Astrocyte (in vitro differentiated cells and primary cell): Measurements from ENCODE around the gene PADI4. TPM values are rescaled to one million over a fixed set of nuclear protein-coding genes. Genes with fewer than 3 reads are reported as not detected.

Experiments
- DNase-seq: peaks from one replicate; pipeline ENCODE4 v3.0.0-alpha.2; 2010; ENCODE audit warnings: low read depth
- FAIRE-seq: peaks from 2 replicates; lab custom pipeline; 2011; peaks lifted over from hg19 to GRCh38; lab: Jason Lieb, UNC
- H2AFZ ChIP-seq: 2 replicates; pipeline ENCODE4 v1.6.0; 2012; ENCODE audit warnings: low read depth, low read length, inconsistent platforms
- H3K27ac ChIP-seq: 2 replicates; pipeline ENCODE4 v1.5.1; 2011; ENCODE audit warnings: low read depth, low read length, inconsistent platforms
- H3K27me3 ChIP-seq: 2 replicates; pipeline ENCODE4 v1.6.0; 2011; ENCODE audit warnings: low read length, inconsistent platforms; ENCODE audit not compliant: insufficient read depth
- H3K36me3 ChIP-seq: 2 replicates; pipeline ENCODE4 v1.5.1; 2011; ENCODE audit warnings: low read length, inconsistent platforms; ENCODE audit not compliant: insufficient read depth
- H3K4me1 ChIP-seq: 2 replicates; pipeline ENCODE4 v1.5.1; 2011; ENCODE audit warnings: low read length, inconsistent platforms; ENCODE audit not compliant: insufficient read depth
- H3K4me2 ChIP-seq: 2 replicates; pipeline ENCODE4 v1.6.0; 2012; ENCODE audit warnings: low read length, inconsistent platforms
- H3K4me3 ChIP-seq: 2 replicates; pipeline ENCODE4 v1.5.1; 2011; ENCODE audit warnings: low read depth, mild to moderate bottlenecking, low read length, inconsistent platforms; ENCODE audit not compliant: insufficient read depth
- H3K79me2 ChIP-seq: 2 replicates; pipeline ENCODE4 v1.6.0; 2012; ENCODE audit warnings: mild to moderate bottlenecking, low read length, inconsistent platforms; ENCODE audit not compliant: insufficient read depth
- H3K9ac ChIP-seq: 2 replicates; pipeline ENCODE4 v1.6.0; 2012; ENCODE audit warnings: mild to moderate bottlenecking, low read length, inconsistent platforms
- H3K9me3 ChIP-seq: 2 replicates; pipeline ENCODE4 v1.5.1; 2012; ENCODE audit warnings: low read depth, mild to moderate bottlenecking, low read length, inconsistent platforms; ENCODE audit not compliant: insufficient read depth
- H4K20me1 ChIP-seq: 2 replicates; pipeline ENCODE4 v1.6.0; 2012; ENCODE audit warnings: low read length, inconsistent platforms; ENCODE audit not compliant: insufficient read depth
- H3K27ac Mint-ChIP-seq: one replicate; pipeline ENCODE4 v1.8.0; 2021; ENCODE audit warnings: mild to moderate bottlenecking, mixed read lengths; ENCODE audit not compliant: unreplicated experiment
- H3K27me3 Mint-ChIP-seq: one replicate; pipeline ENCODE4 v1.8.0; 2021; ENCODE audit warnings: low read depth, mixed read lengths; ENCODE audit not compliant: unreplicated experiment
- H3K36me3 Mint-ChIP-seq: one replicate; pipeline ENCODE4 v1.8.0; 2021; ENCODE audit warnings: low read depth, mixed read lengths; ENCODE audit not compliant: unreplicated experiment
- H3K4me1 Mint-ChIP-seq: one replicate; pipeline ENCODE4 v1.8.0; 2021; ENCODE audit warnings: low read depth, mixed read lengths; ENCODE audit not compliant: unreplicated experiment
- H3K4me3 Mint-ChIP-seq: one replicate; pipeline ENCODE4 v1.8.0; 2021; ENCODE audit warnings: mild to moderate bottlenecking, moderate library complexity, mixed read lengths; ENCODE audit not compliant: unreplicated experiment
- H3K9me3 Mint-ChIP-seq: one replicate; pipeline ENCODE4 v1.8.0; 2021; ENCODE audit warnings: mild to moderate bottlenecking, mixed read lengths; ENCODE audit not compliant: unreplicated experiment
- EZH2 ChIP-seq: IDR thresholded peaks from 2 replicates; pipeline ENCODE4 v1.6.1; 2012; ENCODE audit warnings: mild to moderate bottlenecking, low read length, inconsistent platforms; ENCODE audit not compliant: insufficient read depth
- total RNA-seq: library from RNA; stranded (reverse); gene quantifications from 2 replicates; pipeline ENCODE4 v1.2.1, GENCODE V29; 2021
- TF ChIP-seq, protein P1 (sequence below): IDR thresholded peaks from 2 replicates; pipeline ENCODE4 v1.5.1; 2011; ENCODE audit warnings: low read depth, mild to moderate bottlenecking, inconsistent platforms, low read length, moderate library complexity; ENCODE audit not compliant: insufficient read depth

The PADI4 gene
- total RNA-seq, 1 donor from 2014 or later, result not detected

DNA sequence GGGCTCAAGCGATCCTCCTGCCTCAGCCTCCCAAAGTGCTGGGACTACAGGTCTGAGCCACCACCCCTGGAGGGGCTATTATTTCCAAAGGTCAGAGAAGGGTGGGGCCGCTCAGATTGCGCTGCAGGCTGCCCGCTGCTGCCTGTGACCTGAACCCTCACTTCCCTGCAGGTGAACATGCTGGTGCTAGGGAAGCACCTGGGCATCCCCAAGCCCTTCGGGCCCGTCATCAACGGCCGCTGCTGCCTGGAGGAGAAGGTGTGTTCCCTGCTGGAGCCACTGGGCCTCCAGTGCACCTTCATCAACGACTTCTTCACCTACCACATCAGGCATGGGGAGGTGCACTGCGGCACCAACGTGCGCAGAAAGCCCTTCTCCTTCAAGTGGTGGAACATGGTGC is 55.4 kb downstream of the PADI4 start:
- Mint-ChIP-seq H3K9me3 (peaks cover 11% of the 10 kb centered on the region), H3K27me3 (peaks cover 31% of the 10 kb centered on the region), H3K36me3 (no peaks in the 10 kb centered on the region), H3K4me1 (no peaks in the 10 kb centered on the region), H3K27ac (no peak overlapping the region), H3K4me3 (no peak overlapping the region)
- H3K4me3 ChIP-seq, result no peak overlapping the region
- H4K20me1 ChIP-seq, result no peaks in the 10 kb centered on the region
- no peak for FAIRE-seq
- no peak overlapping the region for H3K4me2 ChIP-seq
- no peak overlapping the region for H3K9ac ChIP-seq
- no peak for DNase-seq
- no peak overlapping the region for H2AFZ ChIP-seq
- H3K36me3 ChIP-seq, result no peaks in the 10 kb centered on the region
- no peaks in the 10 kb centered on the region for H3K27me3 ChIP-seq
- TF ChIP-seq, protein P1, sequence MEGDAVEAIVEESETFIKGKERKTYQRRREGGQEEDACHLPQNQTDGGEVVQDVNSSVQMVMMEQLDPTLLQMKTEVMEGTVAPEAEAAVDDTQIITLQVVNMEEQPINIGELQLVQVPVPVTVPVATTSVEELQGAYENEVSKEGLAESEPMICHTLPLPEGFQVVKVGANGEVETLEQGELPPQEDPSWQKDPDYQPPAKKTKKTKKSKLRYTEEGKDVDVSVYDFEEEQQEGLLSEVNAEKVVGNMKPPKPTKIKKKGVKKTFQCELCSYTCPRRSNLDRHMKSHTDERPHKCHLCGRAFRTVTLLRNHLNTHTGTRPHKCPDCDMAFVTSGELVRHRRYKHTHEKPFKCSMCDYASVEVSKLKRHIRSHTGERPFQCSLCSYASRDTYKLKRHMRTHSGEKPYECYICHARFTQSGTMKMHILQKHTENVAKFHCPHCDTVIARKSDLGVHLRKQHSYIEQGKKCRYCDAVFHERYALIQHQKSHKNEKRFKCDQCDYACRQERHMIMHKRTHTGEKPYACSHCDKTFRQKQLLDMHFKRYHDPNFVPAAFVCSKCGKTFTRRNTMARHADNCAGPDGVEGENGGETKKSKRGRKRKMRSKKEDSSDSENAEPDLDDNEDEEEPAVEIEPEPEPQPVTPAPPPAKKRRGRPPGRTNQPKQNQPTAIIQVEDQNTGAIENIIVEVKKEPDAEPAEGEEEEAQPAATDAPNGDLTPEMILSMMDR, result no peak
- no peak overlapping the region for H3K27ac ChIP-seq
- H3K4me1 ChIP-seq, result no peaks in the 10 kb centered on the region
- H3K79me2 ChIP-seq, result no peaks in the 10 kb centered on the region
- no peaks in the 10 kb centered on the region for H3K9me3 ChIP-seq

DNA sequence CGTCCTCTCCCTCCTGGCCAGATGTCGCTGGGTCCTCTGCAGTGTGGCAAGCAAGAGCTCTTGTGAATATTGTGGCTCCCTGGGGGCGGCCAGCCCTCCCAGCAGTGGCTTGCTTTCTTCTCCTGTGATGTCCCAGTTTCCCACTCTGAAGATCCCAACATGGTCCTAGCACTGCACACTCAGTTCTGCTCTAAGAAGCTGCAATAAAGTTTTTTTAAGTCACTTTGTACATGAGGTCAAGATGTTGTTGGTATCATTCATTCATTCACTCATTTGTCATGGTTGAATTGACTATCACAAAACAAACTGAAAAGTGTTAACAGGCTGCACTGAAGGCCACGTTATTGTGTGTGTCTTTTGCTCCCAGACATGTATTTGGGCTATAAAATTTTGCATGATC is 55.8 kb downstream of the PADI4 start:
- no peaks in the 10 kb centered on the region for H3K36me3 Mint-ChIP-seq
- H3K27me3 Mint-ChIP-seq, result peaks cover 30% of the 10 kb centered on the region

DNA sequence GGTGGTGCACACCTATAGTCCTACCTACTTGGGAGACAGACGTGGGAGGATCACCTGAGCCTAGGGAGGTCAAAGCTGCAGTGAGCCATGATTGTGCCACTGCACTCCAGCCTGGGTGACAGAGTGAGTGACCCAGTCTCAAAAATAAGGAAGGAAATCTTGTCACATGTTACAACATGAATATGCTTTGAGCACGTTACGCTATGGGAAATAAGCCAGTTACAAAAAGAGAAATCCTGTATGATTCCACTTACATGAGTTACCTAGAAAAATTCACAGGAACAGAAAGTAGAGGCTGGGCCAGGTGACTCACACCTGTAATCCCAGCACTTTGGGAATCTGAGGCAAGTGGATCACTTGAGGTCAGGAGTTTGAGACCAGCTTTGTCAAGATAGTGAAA is 57.3 kb downstream of the PADI4 start:
- FAIRE-seq, result no peak
- TF ChIP-seq EZH2, result no peak
- TF ChIP-seq, protein P1, result no peak
- Histone ChIP-seq H3K27me3 (no peaks in the 10 kb centered on the region), H3K4me3 (no peak overlapping the region), H3K79me2 (no peaks in the 10 kb centered on the region), H3K36me3 (no peaks in the 10 kb centered on the region), H3K9me3 (no peaks in the 10 kb centered on the region), H3K9ac (no peak overlapping the region), H3K27ac (no peak overlapping the region), H3K4me1 (peaks cover 9% of the 10 kb centered on the region), H3K4me2 (no peak overlapping the region), H4K20me1 (no peaks in the 10 kb centered on the region), H2AFZ (no peak overlapping the region)
- Mint-ChIP-seq H3K4me1 (peaks cover 2% of the 10 kb centered on the region), H3K9me3 (peaks cover 11% of the 10 kb centered on the region), H3K36me3 (no peaks in the 10 kb centered on the region), H3K27ac (no peak overlapping the region), H3K27me3 (peaks cover 26% of the 10 kb centered on the region), H3K4me3 (no peak overlapping the region)
- DNase-seq, result no peak

More for the DNA sequence above, 55.8 kb downstream of the PADI4 start:
- Histone ChIP-seq H3K9ac (no peak overlapping the region), H3K36me3 (no peaks in the 10 kb centered on the region), H3K27ac (no peak overlapping the region), H2AFZ (no peak overlapping the region), H3K4me3 (no peak overlapping the region), H3K9me3 (no peaks in the 10 kb centered on the region), H4K20me1 (no peaks in the 10 kb centered on the region), H3K27me3 (no peaks in the 10 kb centered on the region), H3K4me2 (no peak overlapping the region), H3K79me2 (no peaks in the 10 kb centered on the region), H3K4me1 (no peaks in the 10 kb centered on the region)
- no peak for TF ChIP-seq EZH2
- TF ChIP-seq, protein P1, result no peak
- H3K9me3 Mint-ChIP-seq, result peaks cover 11% of the 10 kb centered on the region
- DNase-seq, result no peak
- no peak for FAIRE-seq
- no peaks in the 10 kb centered on the region for H3K4me1 Mint-ChIP-seq
- no peak overlapping the region for H3K4me3 Mint-ChIP-seq
- no peak overlapping the region for H3K27ac Mint-ChIP-seq
